Progenitor cell of endocrine pancreas (in vitro differentiated cells): ENCODE results near the gene DNASE2. TPM values are rescaled to one million over a fixed set of nuclear protein-coding genes. Genes with fewer than 3 reads are reported as not detected.
A peak's percentile ranks its signal among the peaks of the same experiment; 100 is the strongest.

Source experiments
- DNase-seq: peaks from one replicate; pipeline ENCODE4 v3.0.0; 2021; ENCODE audit warnings: low spot score; ENCODE audit not compliant: unreplicated experiment
- H3K27ac Mint-ChIP-seq: 2 replicates; pipeline ENCODE4 v1.8.0; 2021; ENCODE audit warnings: mild to moderate bottlenecking, moderate library complexity, mixed read lengths
- H3K27me3 Mint-ChIP-seq: 2 replicates; pipeline ENCODE4 v1.8.0; 2021; ENCODE audit warnings: mixed read lengths
- H3K36me3 Mint-ChIP-seq: 2 replicates; pipeline ENCODE4 v1.8.0; 2022; ENCODE audit warnings: mixed read lengths; ENCODE audit not compliant: insufficient read depth
- H3K4me1 Mint-ChIP-seq: 2 replicates; pipeline ENCODE4 v1.8.0; 2021; ENCODE audit warnings: low read depth, mixed read lengths
- H3K4me3 Mint-ChIP-seq: 2 replicates; pipeline ENCODE4 v1.8.0; 2021; ENCODE audit warnings: low read depth, mild to moderate bottlenecking, moderate library complexity, mixed read lengths
- H3K9me3 Mint-ChIP-seq: 2 replicates; pipeline ENCODE4 v1.8.0; 2021; ENCODE audit warnings: low read depth, mixed read lengths
- microRNA-seq: library from miRNA; unstranded; fragments of <30 nt; microRNA quantifications from one replicate; pipeline ENCODE4 v1.1.0, GENCODE V29; 2020; ENCODE audit warnings: borderline number of aligned reads; ENCODE audit not compliant: unreplicated experiment
- total RNA-seq: library from RNA; stranded (reverse); gene quantifications from 2 replicates; pipeline ENCODE4 v1.2.1, GENCODE V29; 2021
- TF ChIP-seq, protein P1 (sequence below): fragments of 200-600 bp; sonication (generic); IDR thresholded peaks from one replicate; pipeline ENCODE4 v1.5.0; 2021; ENCODE audit warnings: antibody characterized with exemption, mild to moderate bottlenecking; ENCODE audit not compliant: unreplicated experiment

Gene DNASE2
- total RNA-seq, 1 donor from 2014 or later, result 26.0 TPM

GRCh38 chr19:12833738-12834565 lies 47.3 kb downstream of the DNASE2 start:
- Mint-ChIP-seq H3K27me3 (peaks cover 82% of the 10 kb centered on the region), H3K4me3 (peak overlapping the region; percentile 20), H3K27ac (no peak overlapping the region), H3K9me3 (no peaks in the 10 kb centered on the region), H3K4me1 (peaks cover 1% of the 10 kb centered on the region), H3K36me3 (no peaks in the 10 kb centered on the region)
- TF ChIP-seq, protein P1, sequence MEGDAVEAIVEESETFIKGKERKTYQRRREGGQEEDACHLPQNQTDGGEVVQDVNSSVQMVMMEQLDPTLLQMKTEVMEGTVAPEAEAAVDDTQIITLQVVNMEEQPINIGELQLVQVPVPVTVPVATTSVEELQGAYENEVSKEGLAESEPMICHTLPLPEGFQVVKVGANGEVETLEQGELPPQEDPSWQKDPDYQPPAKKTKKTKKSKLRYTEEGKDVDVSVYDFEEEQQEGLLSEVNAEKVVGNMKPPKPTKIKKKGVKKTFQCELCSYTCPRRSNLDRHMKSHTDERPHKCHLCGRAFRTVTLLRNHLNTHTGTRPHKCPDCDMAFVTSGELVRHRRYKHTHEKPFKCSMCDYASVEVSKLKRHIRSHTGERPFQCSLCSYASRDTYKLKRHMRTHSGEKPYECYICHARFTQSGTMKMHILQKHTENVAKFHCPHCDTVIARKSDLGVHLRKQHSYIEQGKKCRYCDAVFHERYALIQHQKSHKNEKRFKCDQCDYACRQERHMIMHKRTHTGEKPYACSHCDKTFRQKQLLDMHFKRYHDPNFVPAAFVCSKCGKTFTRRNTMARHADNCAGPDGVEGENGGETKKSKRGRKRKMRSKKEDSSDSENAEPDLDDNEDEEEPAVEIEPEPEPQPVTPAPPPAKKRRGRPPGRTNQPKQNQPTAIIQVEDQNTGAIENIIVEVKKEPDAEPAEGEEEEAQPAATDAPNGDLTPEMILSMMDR, result no peak
- peak; percentile 23 for DNase-seq

DNA sequence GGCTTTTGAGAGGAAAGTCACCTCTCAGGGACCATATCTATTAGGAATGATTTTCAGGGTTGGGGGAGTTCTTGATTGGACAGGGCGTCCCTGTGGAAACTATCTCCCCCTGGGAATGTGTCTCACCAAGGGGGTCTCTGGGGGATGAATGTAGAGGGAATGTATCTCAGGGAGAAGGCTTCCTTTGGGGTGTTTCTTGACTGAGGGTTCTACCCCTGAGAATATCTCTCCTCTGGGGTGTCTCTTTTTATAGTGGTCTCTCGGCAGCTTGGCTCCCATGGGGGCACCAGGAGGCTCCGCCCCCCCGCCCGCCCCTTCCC lies 47.9 kb downstream of the DNASE2 start:
- H3K27ac Mint-ChIP-seq, result no peak overlapping the region
- H3K4me1 Mint-ChIP-seq, result peaks cover 1% of the 10 kb centered on the region
- no peak for DNase-seq
- H3K9me3 Mint-ChIP-seq, result no peaks in the 10 kb centered on the region
- TF ChIP-seq, protein P1, result no peak
- H3K27me3 Mint-ChIP-seq, result peaks cover 85% of the 10 kb centered on the region
- H3K4me3 Mint-ChIP-seq, result peak overlapping the region; percentile 55
- H3K36me3 Mint-ChIP-seq, result no peaks in the 10 kb centered on the region

- TF ChIP-seq, protein P1, result no peak
- Mint-ChIP-seq H3K36me3 (no peaks in the 10 kb centered on the region), H3K9me3 (no peaks in the 10 kb centered on the region), H3K27me3 (peaks cover 72% of the 10 kb centered on the region), H3K27ac (no peak overlapping the region), H3K4me1 (peaks cover 1% of the 10 kb centered on the region), H3K4me3 (no peak overlapping the region)
- no peak for DNase-seq
Measured at GRCh38 chr19:12828494-12828893, 52.8 kb downstream of the DNASE2 start.

GRCh38 chr19:12825254-12826131 lies 55.8 kb downstream of the DNASE2 start:
- Mint-ChIP-seq H3K9me3 (no peaks in the 10 kb centered on the region), H3K27me3 (peaks cover 46% of the 10 kb centered on the region), H3K36me3 (no peaks in the 10 kb centered on the region), H3K4me3 (no peak overlapping the region), H3K4me1 (no peaks in the 10 kb centered on the region), H3K27ac (peak overlapping the region; percentile 81)
- peak; percentile 56 for DNase-seq
- TF ChIP-seq, protein P1, result peak; percentile 70

Small RNA genes lying within 50 kb of the gene (microRNA-seq; reads per million reads assigned to microRNA genes)
- not detected for gene MIR5695
- gene MIR6794, result not detected

Other genes with a start within 250 kb of the DNASE2 start
- gene MAN2B1, start 214.7 kb downstream of the DNASE2 start, total RNA-seq, result 115 and 120 TPM in 2 replicates
- gene WDR83, start 214.6 kb downstream of the DNASE2 start, total RNA-seq, result 16.3 and 17.2 TPM in 2 replicates
- 92.0 and 106 TPM in 2 replicates for gene DHPS, start 199.6 kb downstream of the DNASE2 start, total RNA-seq
- gene GNG14, start 193.5 kb downstream of the DNASE2 start, total RNA-seq, result not detected in 2 replicates
- gene FBXW9, start 184.8 kb downstream of the DNASE2 start, total RNA-seq, result 14.6 and 15.1 TPM in 2 replicates
- 109 and 113 TPM in 2 replicates for gene TNPO2, start 157.5 kb downstream of the DNASE2 start, total RNA-seq
- gene TRIR, start 146.8 kb downstream of the DNASE2 start, total RNA-seq, result 171 and 180 TPM in 2 replicates
- 59.8 and 66.0 TPM in 2 replicates for gene GET3, start 144.0 kb downstream of the DNASE2 start, total RNA-seq
- gene BEST2, start 129.7 kb downstream of the DNASE2 start, total RNA-seq, result not detected in 2 replicates
- gene HOOK2, start 105.9 kb downstream of the DNASE2 start, total RNA-seq, result 115 TPM in 2 replicates
- 5.7 and 6.0 TPM in 2 replicates for gene JUNB, start 90.0 kb downstream of the DNASE2 start, total RNA-seq
- gene PRDX2, start 79.6 kb downstream of the DNASE2 start, total RNA-seq, result 524 and 554 TPM in 2 replicates
- gene THSD8, start 79.4 kb downstream of the DNASE2 start, total RNA-seq, result 16.5 and 22.7 TPM in 2 replicates
- 32.8 and 37.4 TPM in 2 replicates for gene RNASEH2A, start 74.9 kb downstream of the DNASE2 start, total RNA-seq
- gene RTBDN, start 46.9 kb downstream of the DNASE2 start, total RNA-seq, result not detected in 2 replicates
- gene MAST1, start 42.9 kb downstream of the DNASE2 start, total RNA-seq, result 5.3 and 5.9 TPM in 2 replicates
- gene KLF1, start 5.8 kb upstream of the DNASE2 start, total RNA-seq, result not detected in 2 replicates
- 59.3 and 60.6 TPM in 2 replicates for gene GCDH, start 9.7 kb upstream of the DNASE2 start, total RNA-seq
- gene SYCE2, start 37.8 kb upstream of the DNASE2 start, total RNA-seq, result 1.2 and 1.8 TPM in 2 replicates
- 61.2 and 63.3 TPM in 2 replicates for gene FARSA, start 52.3 kb upstream of the DNASE2 start, total RNA-seq
- 707 and 730 TPM in 2 replicates for gene CALR, start 57.2 kb upstream of the DNASE2 start, total RNA-seq
- 70.4 and 78.8 TPM in 2 replicates for gene RAD23A, start 64.4 kb upstream of the DNASE2 start, total RNA-seq
- gene GADD45GIP1, start 75.8 kb upstream of the DNASE2 start, total RNA-seq, result 16.8 and 20.8 TPM in 2 replicates
- gene DAND5, start 88.1 kb upstream of the DNASE2 start, total RNA-seq, result not detected in 2 replicates
- gene NFIX, start 114.0 kb upstream of the DNASE2 start, total RNA-seq, result 0.46 and 0.51 TPM in 2 replicates
- 0.47 and 0.50 TPM in 2 replicates for gene LYL1, start 221.4 kb upstream of the DNASE2 start, total RNA-seq
- gene TRMT1, start 235.3 kb upstream of the DNASE2 start, total RNA-seq, result 51.5 and 52.4 TPM in 2 replicates
- 92.3 and 103 TPM in 2 replicates for gene NACC1, start 236.8 kb upstream of the DNASE2 start, total RNA-seq